K562 (cell line): ENCODE results near the gene CSAG1.
"Not testable (repeated sequence)": the region's sequence is repeated elsewhere in the genome, so short reads cannot be mapped to it uniquely, and the experiment has no call there.

Experiments used
- ARHGAP35 ChIP-seq: fragments of 450-650 bp; IDR thresholded peaks from 2 replicates; pipeline ENCODE4 v1.6.1; 2018; ENCODE audit not compliant: partially characterized antibody
- E2F5 ChIP-seq: sonication (generic); formaldehyde crosslinking; IDR thresholded peaks from 2 replicates; pipeline ENCODE4 v1.8.0; 2022; ENCODE audit warnings: mild to moderate bottlenecking, missing genetic modification reagents
- EZH2 ChIP-seq: IDR thresholded peaks from 2 replicates; pipeline ENCODE4 v1.6.1; 2012; ENCODE audit warnings: low read depth, mild to moderate bottlenecking, inconsistent platforms, low read length, borderline replicate concordance
- FOXA1 ChIP-seq: fragments of 450-650 bp; IDR thresholded peaks from 2 replicates; pipeline ENCODE4 v1.6.1; 2016; ENCODE audit warnings: mild to moderate bottlenecking, borderline replicate concordance
- HIVEP1 ChIP-seq: fragments of 250-450 bp; sonication (Bioruptor Pico); IDR thresholded peaks from 2 replicates; pipeline ENCODE4 v1.4.0; 2020; ENCODE audit warnings: mild to moderate bottlenecking
- HNRNPUL1 ChIP-seq: fragments of 200-400 bp; formaldehyde crosslinking; IDR thresholded peaks from 2 replicates; pipeline ENCODE4 v1.6.1; 2017; ENCODE audit warnings: low read length
- KDM4B ChIP-seq, 2 experiments: fragments of 450-650 bp in 1 of 2; sonication (generic) in 1 of 2; IDR thresholded peaks; 2 replicates each; pipeline ENCODE4 v1.6.1; 2016 to 2017; ENCODE audit warnings: borderline replicate concordance in 2 of 2, antibody characterized with exemption in 1 of 2, low read depth in 1 of 2, mild to moderate bottlenecking in 1 of 2
- L3MBTL2 ChIP-seq: fragments of 450-650 bp; IDR thresholded peaks from 2 replicates; pipeline ENCODE4 v1.6.1; 2016; ENCODE audit warnings: mild to moderate bottlenecking, moderate library complexity
- POLR2A ChIP-seq: fragments of 450-650 bp; conservative IDR thresholded peaks from 2 replicates; pipeline ENCODE4 v1.6.1; 2016
- REST ChIP-seq, 2 experiments: fragments of 450-650 bp; formaldehyde crosslinking in 1 of 2; IDR thresholded peaks; 2 replicates each; pipeline versions ENCODE4 v1.4.0 to v1.6.1; 2014 to 2020; ENCODE audit warnings: mild to moderate bottlenecking in 2 of 2, borderline replicate concordance in 1 of 2, low read depth in 1 of 2
- RHOXF2B ChIP-seq: fragments of 250-450 bp; sonication (Bioruptor Pico); conservative IDR thresholded peaks from 2 replicates; pipeline ENCODE4 v1.5.1; 2021
- TOE1 ChIP-seq, 2 experiments: fragments of 450-650 bp in 1 of 2; sonication (generic) in 1 of 2; formaldehyde crosslinking in 1 of 2; IDR thresholded peaks; 2 replicates each; pipeline versions ENCODE4 v1.7.1 to v1.8.0; 2016 to 2022; ENCODE audit warnings: borderline replicate concordance in 2 of 2, mild to moderate bottlenecking in 2 of 2, antibody characterized with exemption in 1 of 2, inconsistent platforms in 1 of 2, low read depth in 1 of 2, missing genetic modification reagents in 1 of 2, moderate library complexity in 1 of 2

- not testable (repeated sequence) for TF ChIP-seq TOE1 (IDR thresholded peaks at IDR 0.05; ENCODE audit: borderline replicate concordance); TOE1 (CRISPR knock-in tag; IDR thresholded peaks at IDR 0.05; ENCODE audit: borderline replicate concordance, low read depth); HNRNPUL1; L3MBTL2; POLR2A; ARHGAP35; HIVEP1 (CRISPR knock-in tag); EZH2; KDM4B (IDR thresholded peaks at IDR 0.05; ENCODE audit: borderline replicate concordance in 2 of 2, low read depth in 1 of 2); E2F5; FOXA1; REST (IDR thresholded peaks at IDR 0.05; ENCODE audit: borderline replicate concordance); REST (CRISPR knock-in tag; IDR thresholded peaks at IDR 0.05; ENCODE audit: low read depth); RHOXF2B
Measured at GRCh38 chrX:152713195-152713594, 20.3 kb downstream of the CSAG1 start.
